CD4-positive, alpha-beta T cell (primary cell): ENCODE measurements around the gene DTL. TPM values are rescaled to one million over a fixed set of nuclear protein-coding genes. Genes with fewer than 3 reads are reported as not detected.

Source experiments
- ATAC-seq: fragments of 200-7000 bp; cut with Tn5 transposase; one replicate; pipeline ENCODE4 v1.10.0; 2022; ENCODE audit warnings: mild to moderate bottlenecking; ENCODE audit not compliant: poor library complexity
- CTCF ChIA-PET: fragments of 350-600 bp; sonication (Branson Sonifier 250); formaldehyde crosslinking; loops from one replicate; lab custom pipeline; 2021; ENCODE audit warnings: antibody characterized with exemption, inconsistent platforms; lab: Charles Lee
- POLR2A ChIA-PET: fragments of 350-600 bp; sonication (Branson Sonifier 250); formaldehyde crosslinking; loops from one replicate; lab custom pipeline; 2021; ENCODE audit warnings: antibody characterized with exemption, inconsistent platforms; lab: Charles Lee
- DNase-seq, 14 experiments: peaks; one replicate each; pipeline ENCODE4 v3.0.0-alpha.2; 2013 to 2020; ENCODE audit warnings: mixed read lengths in 2 of 14
- H3K27ac ChIP-seq, 2 donors: one replicate each; pipeline versions ENCODE4 v1.5.1 to v1.7.0; 2013; ENCODE audit warnings: low read length in 2 of 2, low read depth in 1 of 2, mild to moderate bottlenecking in 1 of 2
- H3K27me3 ChIP-seq, 2 experiments: 1 replicate in 1 of 2; 2 replicates in 1 of 2; pipeline versions ENCODE4 v1.6.1 to v1.7.0; 2013; ENCODE audit warnings: low read length in 2 of 2, control low read depth in 1 of 2, mild to moderate bottlenecking in 1 of 2, moderate library complexity in 1 of 2; ENCODE audit not compliant: insufficient read depth in 2 of 2, control insufficient read depth in 1 of 2
- H3K36me3 ChIP-seq: one replicate; pipeline ENCODE4 v1.6.1; 2013; ENCODE audit warnings: low read length, control low read depth; ENCODE audit not compliant: insufficient read depth
- H3K4me1 ChIP-seq: one replicate; pipeline ENCODE4 v1.6.1; 2013; ENCODE audit warnings: low read length, control low read depth; ENCODE audit not compliant: insufficient read depth
- H3K4me3 ChIP-seq: one replicate; pipeline ENCODE4 v1.5.1; 2013; ENCODE audit warnings: mild to moderate bottlenecking, low read length, moderate library complexity
- H3K9me3 ChIP-seq, 2 experiments: 1 replicate in 1 of 2; 2 replicates in 1 of 2; pipeline versions ENCODE4 v1.6.1 to v1.7.0; 2013; ENCODE audit warnings: low read length in 2 of 2, mild to moderate bottlenecking in 2 of 2, control low read depth in 1 of 2, moderate library complexity in 1 of 2; ENCODE audit not compliant: control insufficient read depth in 1 of 2, insufficient read depth in 1 of 2
- H3K27ac Mint-ChIP-seq: one replicate; pipeline ENCODE4 v1.8.0; 2020; ENCODE audit warnings: mixed read lengths
- H3K27me3 Mint-ChIP-seq: one replicate; pipeline ENCODE4 v1.8.0; 2021; ENCODE audit warnings: mixed read lengths
- H3K36me3 Mint-ChIP-seq: one replicate; pipeline ENCODE4 v1.8.0; 2021; ENCODE audit warnings: low read depth, mixed read lengths
- H3K4me1 Mint-ChIP-seq: one replicate; pipeline ENCODE4 v1.8.0; 2021; ENCODE audit warnings: low read depth, mixed read lengths
- H3K4me3 Mint-ChIP-seq: one replicate; pipeline ENCODE4 v1.8.0; 2020; ENCODE audit warnings: mild to moderate bottlenecking, mixed read lengths
- H3K9me3 Mint-ChIP-seq: one replicate; pipeline ENCODE4 v1.8.0; 2020; ENCODE audit warnings: mixed read lengths
- CTCF ChIP-seq: fragments of 200-600 bp; IDR thresholded peaks from one replicate; pipeline ENCODE4 v1.8.0; 2022; ENCODE audit warnings: antibody characterized with exemption, mild to moderate bottlenecking
- intact Hi-C, 2 experiments: fragments of 100-400 bp; cut with DNase I in 1 of 2; cut with micrococcal nuclease in 1 of 2; formaldehyde crosslinking; loops; one replicate each; pipeline versions ENCODE4 v1.15.1 to v1.9.0; 2023 to 2025; cut with DNase I, micrococcal nuclease
- microRNA-seq: library from miRNA; unstranded; fragments of <30 nt; microRNA quantifications from one replicate; pipeline ENCODE4 v1.2.0, GENCODE V29; 2021; ENCODE audit warnings: borderline microRNAs expressed, borderline replicate concordance
- total RNA-seq, 174 experiments: library from RNA in 2 of 174; stranded (reverse) in 2 of 174; gene quantifications; one replicate each; pipeline ENCODE4 v1.2.3 and lab custom pipeline; 2021 to 2026

Gene DTL
- total RNA-seq, 2 experiments from 2014 or later, result 0.49 to 0.64 TPM

- intact Hi-C loops, result no loop called here
- no peak for TF ChIP-seq CTCF
- ATAC-seq (no peak), DNase-seq (no peak)
- Histone ChIP-seq H3K36me3 (no peaks in the 10 kb centered on the region), H3K4me1 (no peaks in the 10 kb centered on the region), H3K9me3 (no peaks in the 10 kb centered on the region), H3K4me3 (no peak overlapping the region), H3K27ac (no peak overlapping the region), H3K27me3 (no peaks in the 10 kb centered on the region)
- no peaks in the 10 kb centered on the region for H3K9me3 Mint-ChIP-seq
- ChIA-PET POLR2A (interaction anchor here (0.6 to 1.1 kb wide), 2 partner anchors 10 to 28 kb away, joined by 3 to 4 read pairs; no protein-coding TSS in a partner anchor), CTCF (interaction anchor here (1.1 kb wide), 1 partner anchor 90 kb away, joined by 3 read pairs; no protein-coding TSS in a partner anchor)
- H3K27ac Mint-ChIP-seq, result no peak overlapping the region
- H3K27me3 Mint-ChIP-seq, result no peaks in the 10 kb centered on the region
- H3K4me3 Mint-ChIP-seq, result no peak overlapping the region
- peaks cover 3% of the 10 kb centered on the region for H3K4me1 Mint-ChIP-seq
- no peaks in the 10 kb centered on the region for H3K36me3 Mint-ChIP-seq
These were observed 116.8 kb downstream of the DTL start for GRCh38 chr1:212152308-212152693.

- CTCF ChIA-PET, result interaction anchor here (1.1 kb wide), 1 partner anchor 91 kb away, joined by 3 read pairs; no protein-coding TSS in a partner anchor
- Histone ChIP-seq H3K36me3 (no peaks in the 10 kb centered on the region), H3K27me3 (no peaks in the 10 kb centered on the region), H3K4me1 (no peaks in the 10 kb centered on the region), H3K9me3 (no peaks in the 10 kb centered on the region), H3K27ac (no peak overlapping the region), H3K4me3 (no peak overlapping the region)
- H3K4me1 Mint-ChIP-seq, result peaks cover 5% of the 10 kb centered on the region
- no peaks in the 10 kb centered on the region for H3K36me3 Mint-ChIP-seq
- intact Hi-C loops, result no loop called here
- H3K9me3 Mint-ChIP-seq, result no peaks in the 10 kb centered on the region
- POLR2A ChIA-PET, result interaction anchor here (0.6 to 1.1 kb wide), 2 partner anchors 10 to 29 kb away, joined by 3 to 4 read pairs; no protein-coding TSS in a partner anchor
- H3K4me3 Mint-ChIP-seq, result no peak overlapping the region
- H3K27me3 Mint-ChIP-seq, result no peaks in the 10 kb centered on the region
- no peak for TF ChIP-seq CTCF
- no peak for ATAC-seq
- no peak overlapping the region for H3K27ac Mint-ChIP-seq
- no peak for DNase-seq
These were observed 117.3 kb downstream of the DTL start for GRCh38 chr1:212152869-212153268.

- H3K27ac ChIP-seq, result no peak overlapping the region
- peaks cover 2% of the 10 kb centered on the region for H3K4me1 ChIP-seq
- TF ChIP-seq CTCF, result no peak
- H3K4me1 Mint-ChIP-seq, result peaks cover 11% of the 10 kb centered on the region
- no peaks in the 10 kb centered on the region for H3K9me3 ChIP-seq
- DNase-seq, result no peak
- no peak overlapping the region for H3K27ac Mint-ChIP-seq
- no peak for ATAC-seq
- H3K36me3 ChIP-seq, result no peaks in the 10 kb centered on the region
- no peak overlapping the region for H3K4me3 ChIP-seq
- CTCF ChIA-PET, result no interaction called here
- no peaks in the 10 kb centered on the region for H3K27me3 Mint-ChIP-seq
- H3K4me3 Mint-ChIP-seq, result no peak overlapping the region
- no peaks in the 10 kb centered on the region for H3K27me3 ChIP-seq
- no peaks in the 10 kb centered on the region for H3K9me3 Mint-ChIP-seq
- POLR2A ChIA-PET, result no interaction called here
- intact Hi-C loops, result no loop called here
- no peaks in the 10 kb centered on the region for H3K36me3 Mint-ChIP-seq
These were observed 118.1 kb downstream of the DTL start for GRCh38 chr1:212153635-212154034.

Small RNA genes within 50 kb of the gene (microRNA-seq; reads per million reads assigned to microRNA genes)
- gene MIR3122, result not detected

Other genes starting within 250 kb of the DTL start
- gene LPGAT1, start 205.0 kb upstream of the DTL start, total RNA-seq, result 10 to 100 TPM; 14.0 to 14.4 TPM
- gene INTS7, start 191 bp upstream of the DTL start, total RNA-seq, result 1 to 10 TPM; 2.9 to 3.2 TPM
- gene PPP2R5A, start 249.7 kb downstream of the DTL start, total RNA-seq, result 10 to 100 TPM; 44.3 to 46.2 TPM